NCI-H2171 (cell line): ENCODE measurements around the gene CDKN2B-AS1.
A peak's percentile ranks its signal among the peaks of the same experiment; 100 is the strongest.
"Not testable (repeated sequence)": the region's sequence is repeated elsewhere in the genome, so short reads cannot be mapped to it uniquely, and the experiment has no call there.

ENCODE experiments used
- DNase-seq: peaks from one replicate; lab custom pipeline; 2025; lab: John Stamatoyannopoulos, UW

The CDKN2B-AS1 gene

GRCh38 chr9:22044583-22044982, 50.0 kb downstream of the CDKN2B-AS1 start:
- no peak for DNase-seq

DNA sequence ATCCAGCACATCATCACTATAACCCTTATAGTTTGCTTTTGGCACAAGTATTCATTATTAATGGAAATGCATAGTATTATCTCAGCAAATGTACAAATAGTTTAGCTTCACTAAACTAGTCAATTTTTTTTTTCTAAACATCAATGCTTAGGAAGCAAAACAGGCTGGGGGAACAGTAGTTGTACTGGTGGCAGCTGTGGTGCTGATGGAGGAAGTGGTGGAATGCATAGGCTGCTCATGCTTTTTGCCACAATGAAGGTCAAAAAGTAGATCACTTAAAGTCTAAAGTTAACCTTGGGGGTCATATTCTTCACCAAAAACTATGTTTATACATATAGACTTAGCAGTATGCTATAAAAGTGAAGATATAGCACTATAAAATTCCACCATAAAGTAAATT, 50.8 kb downstream of the CDKN2B-AS1 start:
- DNase-seq, result no peak

- no peak for DNase-seq
Observed at GRCh38 chr9:22046243-22046885, 51.8 kb downstream of the CDKN2B-AS1 start.

DNA sequence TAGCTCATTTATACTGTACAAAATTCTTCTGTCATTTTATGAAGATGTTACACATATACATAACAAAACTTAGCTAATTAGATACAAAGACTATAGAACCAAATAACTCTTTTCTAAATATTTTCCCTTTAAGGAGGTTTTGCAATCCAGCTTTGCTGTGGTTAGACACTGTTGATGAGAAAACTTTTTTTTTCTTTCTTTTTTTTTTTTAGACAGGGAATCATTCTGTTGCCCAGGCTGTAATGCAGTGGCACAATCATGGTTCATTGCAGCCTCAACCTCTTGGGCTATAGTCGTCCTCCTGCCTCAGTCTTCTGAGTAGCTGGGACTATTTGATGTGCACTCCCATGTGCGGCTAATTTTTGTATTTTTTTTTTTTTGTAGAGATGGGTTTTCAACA, 53.0 kb downstream of the CDKN2B-AS1 start:
- no peak for DNase-seq

DNA sequence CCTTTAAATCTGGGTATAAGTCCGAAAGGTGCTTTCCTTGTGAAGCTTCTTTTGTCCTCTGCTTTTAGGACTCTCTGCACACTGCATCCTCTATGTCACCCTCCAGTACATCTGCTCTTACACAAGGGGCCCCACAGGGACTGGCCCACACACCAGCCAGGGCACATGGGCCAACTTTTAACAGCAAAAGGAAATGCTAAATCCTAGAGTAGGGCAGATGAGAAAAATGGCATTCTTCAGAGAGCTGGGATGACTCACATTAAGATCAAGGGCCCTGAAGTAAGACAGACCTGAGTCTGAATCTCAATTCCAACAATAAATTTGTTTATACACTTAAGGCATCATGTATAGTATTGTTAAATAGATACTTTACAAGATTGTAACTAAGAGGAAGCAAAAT, 54.8 kb downstream of the CDKN2B-AS1 start:
- no peak for DNase-seq

DNA sequence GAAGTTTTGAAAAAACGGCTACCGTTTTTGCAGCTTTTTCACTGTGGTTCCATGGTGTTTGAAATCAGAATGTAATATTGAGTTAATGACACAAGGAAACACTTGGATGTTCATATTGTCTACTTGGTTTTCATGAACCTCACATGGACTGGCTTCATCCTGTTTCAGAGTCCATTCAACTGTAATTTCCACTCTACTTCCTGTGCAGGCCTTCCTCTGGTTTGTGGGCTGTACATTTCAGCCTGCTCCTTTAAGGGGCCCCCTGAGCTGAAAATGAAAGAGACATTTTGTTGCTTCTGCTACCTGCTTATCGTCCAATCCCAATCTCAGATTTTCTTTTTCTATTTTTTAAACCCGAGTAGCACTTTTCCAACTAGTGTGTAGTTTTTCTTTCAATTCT, 56.3 kb downstream of the CDKN2B-AS1 start:
- no peak for DNase-seq

GRCh38 chr9:22052376-22052945, 57.9 kb downstream of the CDKN2B-AS1 start:
- no peak for DNase-seq

- no peak for DNase-seq
Observed at GRCh38 chr9:22053178-22053577, 58.6 kb downstream of the CDKN2B-AS1 start.

GRCh38 chr9:22054076-22054475, 59.5 kb downstream of the CDKN2B-AS1 start:
- DNase-seq, result no peak

- DNase-seq, result no peak
Observed at GRCh38 chr9:22054529-22054928, 59.9 kb downstream of the CDKN2B-AS1 start.

GRCh38 chr9:22055090-22055489, 60.5 kb downstream of the CDKN2B-AS1 start:
- DNase-seq, result no peak

- no peak for DNase-seq
Observed at GRCh38 chr9:22056402-22056801, 61.8 kb downstream of the CDKN2B-AS1 start.

GRCh38 chr9:22057972-22058371, 63.4 kb downstream of the CDKN2B-AS1 start:
- not testable (repeated sequence) for DNase-seq

DNA sequence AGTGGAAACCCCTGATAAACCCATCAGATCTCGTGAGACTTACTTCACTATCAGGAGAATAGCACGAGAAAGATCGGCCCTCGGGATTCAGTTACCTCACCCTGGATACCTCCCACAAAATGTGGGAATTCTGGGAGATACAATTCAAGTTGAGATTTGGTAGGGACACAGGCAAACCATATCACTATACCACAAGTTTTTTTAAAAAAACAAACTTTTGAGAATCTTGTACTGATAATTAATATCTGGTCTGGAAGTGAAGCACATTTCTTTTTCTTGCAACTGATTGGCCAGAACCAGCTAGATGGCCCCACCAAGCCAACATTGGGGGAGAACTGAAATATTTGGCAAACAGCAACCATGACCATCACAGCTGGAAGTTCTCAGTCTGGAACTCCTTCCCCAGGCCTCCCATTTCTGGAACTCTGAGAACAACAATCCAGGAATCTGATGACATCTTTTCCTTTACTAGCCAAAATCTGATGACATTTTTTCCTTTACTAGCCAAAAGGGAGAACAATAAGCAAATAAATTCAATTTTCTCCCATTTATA, 66.3 kb downstream of the CDKN2B-AS1 start:
- DNase-seq, result no peak

GRCh38 chr9:22064957-22065356, 70.4 kb downstream of the CDKN2B-AS1 start:
- no peak for DNase-seq

- no peak for DNase-seq
Observed at GRCh38 chr9:22065431-22066200, 71.0 kb downstream of the CDKN2B-AS1 start.

DNA sequence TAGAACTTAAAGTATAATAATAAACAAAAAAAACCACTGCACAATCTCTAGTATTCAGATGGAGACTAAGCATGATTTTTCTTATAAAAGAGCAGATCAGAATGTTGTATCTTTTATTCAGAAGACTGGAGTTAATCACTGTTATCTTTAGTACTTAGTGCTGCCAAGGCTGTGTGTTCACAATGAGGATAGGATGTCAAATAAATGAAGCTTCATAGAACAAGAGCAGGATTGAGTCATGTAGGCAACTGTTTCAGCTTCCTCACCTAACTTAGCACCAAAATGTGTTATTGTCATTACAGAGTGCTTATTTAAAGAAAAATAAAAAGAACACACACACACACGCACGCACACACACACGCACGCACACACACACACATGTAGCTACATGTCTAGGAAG, 72.6 kb downstream of the CDKN2B-AS1 start:
- no peak for DNase-seq

DNA sequence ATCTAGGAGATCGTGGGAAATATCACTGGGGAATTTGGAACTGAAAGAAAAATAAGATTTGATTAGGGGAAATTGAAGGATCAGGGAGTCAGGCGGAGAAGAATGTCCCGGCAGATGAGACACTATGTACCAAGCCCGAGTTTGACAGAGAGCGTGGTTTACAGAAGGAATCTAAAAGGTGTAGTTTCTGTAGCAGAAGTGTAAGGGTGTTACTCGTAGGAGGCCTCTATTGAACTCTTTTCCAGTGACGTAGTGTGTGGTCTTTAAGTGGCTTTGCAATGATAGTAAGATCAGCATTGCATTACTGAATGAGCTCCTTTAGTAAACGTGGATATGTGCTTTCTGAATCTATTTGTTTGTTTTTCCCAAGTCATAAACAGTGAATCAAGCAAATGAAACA, 73.8 kb downstream of the CDKN2B-AS1 start:
- DNase-seq, result no peak

DNA sequence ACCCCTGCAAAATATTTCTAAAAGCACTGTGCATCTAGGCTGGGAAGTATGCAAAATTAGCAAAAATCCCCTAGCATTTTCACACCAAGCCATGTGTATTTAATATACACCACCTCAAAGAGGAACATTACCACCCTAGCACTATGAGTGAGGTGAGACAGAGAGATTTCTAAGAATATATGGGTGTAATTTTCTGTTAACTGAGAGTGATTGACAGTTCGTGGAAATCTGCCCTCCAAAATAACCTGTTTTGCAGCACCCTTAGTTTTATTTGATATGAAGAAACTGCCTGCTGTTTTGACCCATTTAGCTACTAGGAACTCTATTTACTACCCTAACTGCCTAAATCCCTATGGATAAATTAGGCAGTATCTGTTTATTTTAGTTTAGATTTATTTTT, 78.8 kb downstream of the CDKN2B-AS1 start:
- no peak for DNase-seq

- DNase-seq, result no peak
Observed at GRCh38 chr9:22078081-22078480, 83.5 kb downstream of the CDKN2B-AS1 start.

DNA sequence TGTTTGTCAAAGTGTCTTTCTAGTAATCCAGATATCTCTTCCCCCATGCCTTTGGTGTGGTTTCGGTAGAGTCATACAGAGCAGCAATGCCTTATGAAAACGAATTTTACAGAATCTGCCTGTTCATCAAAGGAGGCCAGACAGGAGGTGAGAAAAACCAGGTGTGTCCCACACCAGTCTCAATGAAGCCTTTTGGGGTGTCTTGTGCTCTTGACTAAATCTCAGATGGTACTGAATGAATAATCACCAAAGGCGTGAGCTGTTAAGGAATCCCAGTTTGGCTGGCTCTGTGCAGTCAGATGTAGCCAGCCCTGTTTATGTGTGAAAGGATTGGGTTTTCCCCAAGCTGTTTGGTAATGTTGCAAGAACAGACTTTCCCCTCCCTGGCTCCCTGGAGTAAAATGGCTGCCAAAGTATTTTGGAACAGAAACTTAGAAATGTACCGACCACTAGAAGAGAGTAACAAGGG, 85.3 kb downstream of the CDKN2B-AS1 start:
- DNase-seq, result no peak

GRCh38 chr9:22084336-22085035, 89.9 kb downstream of the CDKN2B-AS1 start:
- DNase-seq, result peak; percentile 4
